HepG2 (cell line): ENCODE results near the gene LIMA1. TPM values are rescaled to one million over a fixed set of nuclear protein-coding genes. Genes with fewer than 3 reads are reported as not detected.

Source experiments
- AGO2 ChIP-seq: fragments of 200-400 bp; formaldehyde crosslinking; optimal IDR thresholded peaks from 2 replicates; pipeline ENCODE3; 2017; ENCODE audit warnings: mild to moderate bottlenecking, low read depth, low read length, moderate library complexity
- BRCA1 ChIP-seq: sonication (generic); formaldehyde crosslinking; IDR thresholded peaks from 2 replicates; pipeline ENCODE4 v1.4.0; 2020; ENCODE audit warnings: missing genetic modification reagents
- EHMT2 ChIP-seq: fragments of 200-600 bp; sonication (generic); IDR thresholded peaks from 2 replicates; pipeline ENCODE4 v1.7.0; 2017; ENCODE audit warnings: antibody characterized with exemption, low read depth, low read length, borderline replicate concordance
- EP300 ChIP-seq, 3 experiments: sonication (generic) in 1 of 3; formaldehyde crosslinking in 1 of 3; IDR thresholded peaks; 2 replicates each; pipeline versions ENCODE4 v1.5.1 to v1.6.1; 2011 to 2020; ENCODE audit warnings: low read depth in 2 of 3, low read length in 2 of 3, borderline replicate concordance in 1 of 3, improper control_type of control experiment in 1 of 3, mild to moderate bottlenecking in 1 of 3, missing genetic modification reagents in 1 of 3, moderate library complexity in 1 of 3
- HNRNPUL1 ChIP-seq: fragments of 200-400 bp; formaldehyde crosslinking; IDR thresholded peaks from 2 replicates; pipeline ENCODE4 v1.6.1; 2017; ENCODE audit warnings: low read depth, mild to moderate bottlenecking, low read length, moderate library complexity
- KAT2B ChIP-seq: fragments of 150-350 bp; IDR thresholded peaks from 2 replicates; pipeline ENCODE4 v1.6.1; 2014; ENCODE audit warnings: low read depth, low read length, borderline replicate concordance
- MTA1 ChIP-seq: sonication (generic); formaldehyde crosslinking; IDR thresholded peaks from 2 replicates; pipeline ENCODE4 v1.4.0; 2020; ENCODE audit warnings: missing genetic modification reagents, mild to moderate bottlenecking, borderline replicate concordance
- NAIF1 ChIP-seq: sonication (generic); formaldehyde crosslinking; IDR thresholded peaks from 2 replicates; pipeline ENCODE4 v1.5.0; 2020; ENCODE audit warnings: mild to moderate bottlenecking, missing genetic modification reagents, borderline replicate concordance
- RELA ChIP-seq: sonication (generic); formaldehyde crosslinking; IDR thresholded peaks from 2 replicates; pipeline ENCODE4 v1.4.0; 2020; ENCODE audit warnings: missing genetic modification reagents
- SMAD1 ChIP-seq: sonication (generic); formaldehyde crosslinking; IDR thresholded peaks from 2 replicates; pipeline ENCODE4 v1.4.0; 2020; ENCODE audit warnings: missing genetic modification reagents, low read depth, mild to moderate bottlenecking, borderline replicate concordance
- TARDBP ChIP-seq: sonication (generic); formaldehyde crosslinking; IDR thresholded peaks from 2 replicates; pipeline ENCODE4 v1.8.0; 2022; ENCODE audit warnings: mild to moderate bottlenecking, missing genetic modification reagents
- TEAD2 ChIP-seq: sonication (generic); formaldehyde crosslinking; IDR thresholded peaks from 2 replicates; pipeline ENCODE4 v1.9.0; 2021; ENCODE audit warnings: missing genetic modification reagents
- YY1 ChIP-seq: IDR thresholded peaks from 2 replicates; pipeline ENCODE4 v1.6.1; 2011; ENCODE audit warnings: low read length, low read depth, moderate library complexity, mild to moderate bottlenecking; ENCODE audit not compliant: insufficient read depth, insufficient replicate concordance
- ZNF138 ChIP-seq: sonication (generic); formaldehyde crosslinking; IDR thresholded peaks from 2 replicates; pipeline ENCODE4 v1.5.0; 2020; ENCODE audit warnings: mild to moderate bottlenecking, low read depth, missing genetic modification reagents
- ZNF337 ChIP-seq: sonication (generic); formaldehyde crosslinking; IDR thresholded peaks from 2 replicates; pipeline ENCODE4 v1.5.1; 2020; ENCODE audit warnings: missing genetic modification reagents, low read depth, mild to moderate bottlenecking, borderline replicate concordance
- ZNF556 ChIP-seq: sonication (generic); formaldehyde crosslinking; IDR thresholded peaks from 2 replicates; pipeline ENCODE4 v1.4.0; 2020; ENCODE audit warnings: mild to moderate bottlenecking, missing genetic modification reagents, borderline replicate concordance
- ZNF557 ChIP-seq: sonication (generic); formaldehyde crosslinking; IDR thresholded peaks from 2 replicates; pipeline ENCODE4 v1.4.0; 2020; ENCODE audit warnings: missing genetic modification reagents
- ZNF7 ChIP-seq: IDR thresholded peaks from 2 replicates; pipeline ENCODE4 v1.6.1; 2016; ENCODE audit warnings: missing biosample characterization, missing genetic modification reagents
- ZNF724P ChIP-seq: sonication (generic); formaldehyde crosslinking; IDR thresholded peaks from 2 replicates; pipeline ENCODE4 v1.8.0; 2022; ENCODE audit warnings: missing genetic modification reagents, borderline replicate concordance
- ZNF75D ChIP-seq: sonication (generic); formaldehyde crosslinking; IDR thresholded peaks from 2 replicates; pipeline ENCODE4 v1.8.1; 2023; ENCODE audit warnings: missing genetic modification reagents, mild to moderate bottlenecking, borderline replicate concordance
- ZSCAN20 ChIP-seq: sonication (generic); formaldehyde crosslinking; IDR thresholded peaks from 2 replicates; pipeline ENCODE4 v1.4.0; 2020; ENCODE audit warnings: missing genetic modification reagents, mild to moderate bottlenecking, borderline replicate concordance
- polyA plus RNA-seq, 8 experiments: library from polyadenylated mRNA; depleted of rRNA in 3 of 8; stranded (reverse) in 7 of 8; unstranded in 1 of 8; fragments of >200 nt; fragmentation: Illumina TruSeq in 4 of 8; extraction: Trizol in 4 of 8; gene quantifications; 2 replicates each; pipeline versions ENCODE4 v1.2.1 to v1.2.3, GENCODE V29; 2011 to 2016; ENCODE audit warnings: low read depth in 4 of 8, missing spikeins in 1 of 8, mixed read lengths in 1 of 8; ENCODE audit not compliant: insufficient read depth in 1 of 8
- total RNA-seq, 5 experiments: library from RNA; depleted of rRNA; stranded (reverse); fragments of >200 nt; fragmentation: Illumina TruSeq; extraction: Trizol; gene quantifications; 2 replicates each; pipeline ENCODE4 v1.2.3, GENCODE V29; 2016; ENCODE audit warnings: low read depth in 1 of 5
- TF ChIP-seq, protein P1 (sequence below): sonication (generic); formaldehyde crosslinking; IDR thresholded peaks from 2 replicates; pipeline ENCODE4 v1.5.0; 2020; ENCODE audit warnings: missing genetic modification reagents, mild to moderate bottlenecking, borderline replicate concordance
- TF ChIP-seq, protein P2 (sequence below): sonication (generic); formaldehyde crosslinking; IDR thresholded peaks from 2 replicates; pipeline ENCODE4 v1.5.0; 2020; ENCODE audit warnings: mild to moderate bottlenecking, missing genetic modification reagents
- TF ChIP-seq, protein P3 (sequence below): sonication (generic); formaldehyde crosslinking; conservative IDR thresholded peaks from 2 replicates; pipeline ENCODE4 v1.8.1; 2023; ENCODE audit warnings: missing genetic modification reagents

The LIMA1 gene
- total and polyA plus RNA-seq, 2 of the 13 experiments (the other 11 are each of a cell fraction or from before 2014, with no cell fraction given): 13.0 to 19.8 TPM

- TF ChIP-seq, protein P1, sequence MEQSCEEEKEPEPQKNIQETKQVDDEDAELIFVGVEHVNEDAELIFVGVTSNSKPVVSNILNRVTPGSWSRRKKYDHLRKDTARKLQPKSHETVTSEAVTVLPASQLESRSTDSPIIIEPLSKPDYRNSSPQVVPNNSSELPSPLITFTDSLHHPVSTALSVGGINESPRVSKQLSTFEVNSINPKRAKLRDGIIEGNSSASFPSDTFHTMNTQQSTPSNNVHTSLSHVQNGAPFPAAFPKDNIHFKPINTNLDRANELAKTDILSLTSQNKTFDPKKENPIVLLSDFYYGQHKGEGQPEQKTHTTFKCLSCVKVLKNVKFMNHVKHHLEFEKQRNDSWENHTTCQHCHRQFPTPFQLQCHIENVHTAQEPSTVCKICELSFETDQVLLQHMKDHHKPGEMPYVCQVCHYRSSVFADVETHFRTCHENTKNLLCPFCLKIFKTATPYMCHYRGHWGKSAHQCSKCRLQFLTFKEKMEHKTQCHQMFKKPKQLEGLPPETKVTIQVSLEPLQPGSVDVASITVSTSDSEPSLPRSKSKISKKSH: peak; percentile 77; the same call in 1 of the 2 replicates
- TF ChIP-seq ZNF337 (CRISPR knock-in tag): peak; percentile 46; the same call in 1 of the 2 replicates
- no peak for TF ChIP-seq ZNF724P (CRISPR knock-in tag)
- no peak for TF ChIP-seq KAT2B
- no peak for TF ChIP-seq ZSCAN20
- no peak for TF ChIP-seq ZNF75D
- TF ChIP-seq ZNF138: no peak
- TF ChIP-seq ZNF556: 0 out of 2 replicates have a peak, but pooled peaks have one; percentile 69
- TF ChIP-seq, protein P2, sequence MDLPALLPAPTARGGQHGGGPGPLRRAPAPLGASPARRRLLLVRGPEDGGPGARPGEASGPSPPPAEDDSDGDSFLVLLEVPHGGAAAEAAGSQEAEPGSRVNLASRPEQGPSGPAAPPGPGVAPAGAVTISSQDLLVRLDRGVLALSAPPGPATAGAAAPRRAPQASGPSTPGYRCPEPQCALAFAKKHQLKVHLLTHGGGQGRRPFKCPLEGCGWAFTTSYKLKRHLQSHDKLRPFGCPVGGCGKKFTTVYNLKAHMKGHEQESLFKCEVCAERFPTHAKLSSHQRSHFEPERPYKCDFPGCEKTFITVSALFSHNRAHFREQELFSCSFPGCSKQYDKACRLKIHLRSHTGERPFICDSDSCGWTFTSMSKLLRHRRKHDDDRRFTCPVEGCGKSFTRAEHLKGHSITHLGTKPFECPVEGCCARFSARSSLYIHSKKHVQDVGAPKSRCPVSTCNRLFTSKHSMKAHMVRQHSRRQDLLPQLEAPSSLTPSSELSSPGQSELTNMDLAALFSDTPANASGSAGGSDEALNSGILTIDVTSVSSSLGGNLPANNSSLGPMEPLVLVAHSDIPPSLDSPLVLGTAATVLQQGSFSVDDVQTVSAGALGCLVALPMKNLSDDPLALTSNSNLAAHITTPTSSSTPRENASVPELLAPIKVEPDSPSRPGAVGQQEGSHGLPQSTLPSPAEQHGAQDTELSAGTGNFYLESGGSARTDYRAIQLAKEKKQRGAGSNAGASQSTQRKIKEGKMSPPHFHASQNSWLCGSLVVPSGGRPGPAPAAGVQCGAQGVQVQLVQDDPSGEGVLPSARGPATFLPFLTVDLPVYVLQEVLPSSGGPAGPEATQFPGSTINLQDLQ (CRISPR knock-in tag): 0 out of 2 replicates have a peak, but pooled peaks have one; percentile 68
- no peak for TF ChIP-seq ZNF7 (CRISPR knock-in tag)
- TF ChIP-seq, protein P3, sequence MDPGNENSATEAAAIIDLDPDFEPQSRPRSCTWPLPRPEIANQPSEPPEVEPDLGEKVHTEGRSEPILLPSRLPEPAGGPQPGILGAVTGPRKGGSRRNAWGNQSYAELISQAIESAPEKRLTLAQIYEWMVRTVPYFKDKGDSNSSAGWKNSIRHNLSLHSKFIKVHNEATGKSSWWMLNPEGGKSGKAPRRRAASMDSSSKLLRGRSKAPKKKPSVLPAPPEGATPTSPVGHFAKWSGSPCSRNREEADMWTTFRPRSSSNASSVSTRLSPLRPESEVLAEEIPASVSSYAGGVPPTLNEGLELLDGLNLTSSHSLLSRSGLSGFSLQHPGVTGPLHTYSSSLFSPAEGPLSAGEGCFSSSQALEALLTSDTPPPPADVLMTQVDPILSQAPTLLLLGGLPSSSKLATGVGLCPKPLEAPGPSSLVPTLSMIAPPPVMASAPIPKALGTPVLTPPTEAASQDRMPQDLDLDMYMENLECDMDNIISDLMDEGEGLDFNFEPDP (CRISPR knock-in tag): no peak
- TF ChIP-seq RELA: no peak
- no peak for TF ChIP-seq EHMT2
- TF ChIP-seq NAIF1: peak; percentile 75; the same call in 1 of the 2 replicates
- no peak for TF ChIP-seq BRCA1 (CRISPR knock-in tag)
- TF ChIP-seq AGO2: no peak
- TF ChIP-seq TEAD2 (CRISPR knock-in tag): no peak
- TF ChIP-seq ZNF557: no peak
- no peak for TF ChIP-seq EP300 (IDR thresholded peaks at IDR 0.05; ENCODE audit: low read depth in 2 of 2, low read length in 2 of 2)
- TF ChIP-seq EP300 (CRISPR knock-in tag; IDR thresholded peaks at IDR 0.05; ENCODE audit: borderline replicate concordance): no peak
- TF ChIP-seq MTA1 (CRISPR knock-in tag): peak; percentile 66; the same call in 1 of the 2 replicates
- no peak for TF ChIP-seq HNRNPUL1
- TF ChIP-seq TARDBP (CRISPR knock-in tag): peak; percentile 58
- peak; percentile 64 for TF ChIP-seq YY1
- no peak for TF ChIP-seq SMAD1 (CRISPR knock-in tag)
Measured at GRCh38 chr12:50283229-50283923, at the start of gene LIMA1 (continued).
